Right ventricle myocardium inferior (tissue), 1 donor: ENCODE data around the gene RAC2. TPM values are rescaled to one million over a fixed set of nuclear protein-coding genes. Genes with fewer than 3 reads are reported as not detected.
A peak's percentile ranks its signal among the peaks of the same experiment; 100 is the strongest.
"Not testable (repeated sequence)": the region's sequence is repeated elsewhere in the genome, so short reads cannot be mapped to it uniquely, and the experiment has no call there.

Experiments used
- ATAC-seq: fragments of 200-7000 bp; cut with Tn5 transposase; one replicate; pipeline ENCODE4 v1.9.1; 2020; ENCODE audit warnings: mild to moderate bottlenecking, moderate library complexity
- DNase-seq: peaks from one replicate; pipeline ENCODE4 v3.0.0; 2021; ENCODE audit errors: missing footprints
- intact Hi-C: fragments of 100-400 bp; cut with DNase I; formaldehyde crosslinking; loops from one replicate; pipeline ENCODE4 v1.11.0; 2022
- total RNA-seq: library from RNA; stranded (reverse); fragmentation: NEBNext Ultra II Directional; extraction: Animal tissue kit (Norgen Biotek cat#: 25700); gene quantifications from one replicate; pipeline ENCODE4 v1.2.1, GENCODE V29; 2021
- donor health status: DM: no; HTN: yes; CAD: no; lungs with severe emphysema.

RAC2 gene
- total RNA-seq, 1 donor from 2014 or later = 6.9 TPM

DNA sequence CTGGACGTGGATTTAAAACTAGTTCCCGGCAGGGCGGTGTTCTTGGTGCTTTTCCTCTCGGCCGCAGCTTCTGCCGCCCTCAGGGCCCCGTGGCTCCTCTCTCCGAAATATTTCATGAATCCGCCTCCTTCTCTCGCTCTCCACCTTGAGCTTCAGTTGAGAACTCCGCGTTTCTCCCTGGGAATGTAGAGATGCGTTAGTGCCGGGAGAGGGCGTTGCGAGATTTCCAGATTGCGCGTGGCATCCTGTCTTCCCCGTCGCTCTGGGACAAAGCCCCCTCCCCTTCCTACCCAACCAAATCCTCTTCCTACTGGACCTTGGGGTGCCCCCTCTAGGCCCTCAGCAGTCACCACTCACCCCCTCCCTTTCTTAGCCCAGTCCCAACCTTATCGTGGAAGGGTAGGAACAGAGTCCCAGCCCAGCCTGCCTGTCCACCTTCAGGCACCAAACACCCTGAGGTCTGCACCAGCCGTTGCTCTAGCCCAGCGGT, 15.5 kb upstream of the RAC2 start:
- no peak for ATAC-seq
- DNase-seq = no peak
- intact Hi-C loops = loop anchor here (2.0 to 5.0 kb wide), 3 partner anchors 93 to 477 kb away; no protein-coding TSS in a partner anchor

DNA sequence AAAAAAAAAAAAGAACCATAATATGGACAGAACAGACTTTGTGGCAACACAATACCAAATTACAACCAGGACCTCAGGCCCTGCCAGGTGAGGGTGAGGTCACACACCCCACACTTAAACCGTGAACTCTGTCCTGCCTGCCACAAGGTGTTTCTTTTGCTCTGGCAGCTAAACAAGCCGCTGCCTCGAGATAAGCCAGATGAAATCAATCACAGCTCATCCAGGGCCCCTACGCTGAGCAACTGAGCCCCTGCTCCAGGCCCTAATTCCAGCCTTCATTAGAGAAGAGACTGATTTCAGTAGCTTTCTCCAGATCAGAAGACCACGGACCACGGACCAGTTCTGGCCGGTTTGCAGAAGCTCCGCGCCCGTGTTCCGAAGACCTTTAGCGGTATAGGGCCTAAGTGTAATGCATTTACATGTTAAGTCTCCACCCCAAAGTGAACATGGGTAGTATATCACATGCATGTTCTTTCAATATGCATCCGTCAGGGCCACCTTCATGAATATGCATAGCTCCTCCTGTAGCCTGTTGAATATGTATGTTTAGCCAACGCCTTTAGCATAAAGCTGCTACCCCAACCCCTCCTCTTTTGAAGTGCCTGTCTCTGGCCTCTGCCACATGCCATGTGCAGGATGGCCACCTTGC, 14.8 kb upstream of the RAC2 start:
- intact Hi-C loops = no loop called here
- no peak for DNase-seq
- ATAC-seq = no peak

DNA sequence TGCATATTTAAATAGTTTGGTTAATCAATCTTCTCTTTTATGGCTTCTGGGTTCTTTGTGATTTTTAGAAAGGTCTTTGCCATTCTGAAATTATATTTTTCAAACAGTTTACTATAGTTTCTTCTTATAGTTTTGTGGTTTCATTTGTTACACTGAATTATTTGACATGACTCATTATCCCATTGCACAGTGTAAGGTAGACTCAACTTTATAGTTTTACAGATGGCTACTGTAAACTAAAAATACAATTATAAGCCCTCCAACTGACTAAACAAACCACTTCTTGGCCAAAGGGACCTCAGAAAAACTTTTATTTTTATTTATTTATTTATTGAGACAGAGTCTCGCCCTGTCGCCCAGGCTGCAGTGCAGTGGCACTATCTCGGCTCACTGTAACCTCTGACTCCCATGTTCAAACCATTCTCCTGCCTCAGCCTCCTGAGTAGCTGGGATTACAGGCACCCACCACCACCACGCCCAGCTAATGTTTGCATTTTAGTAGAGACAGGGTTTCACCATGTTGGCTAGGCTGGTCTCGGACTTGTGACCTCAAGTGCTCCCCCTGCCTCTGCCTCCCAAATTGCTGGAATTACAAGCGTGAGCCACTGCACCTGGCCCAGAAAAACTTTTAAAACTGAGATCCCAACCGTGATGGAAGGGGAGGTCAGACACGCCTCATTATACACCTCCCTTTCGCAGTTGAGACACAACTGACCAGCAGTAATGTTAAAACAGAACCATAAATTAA, 14.1 kb upstream of the RAC2 start:
- ATAC-seq (no peak), DNase-seq (no peak)
- intact Hi-C loops = no loop called here

DNA sequence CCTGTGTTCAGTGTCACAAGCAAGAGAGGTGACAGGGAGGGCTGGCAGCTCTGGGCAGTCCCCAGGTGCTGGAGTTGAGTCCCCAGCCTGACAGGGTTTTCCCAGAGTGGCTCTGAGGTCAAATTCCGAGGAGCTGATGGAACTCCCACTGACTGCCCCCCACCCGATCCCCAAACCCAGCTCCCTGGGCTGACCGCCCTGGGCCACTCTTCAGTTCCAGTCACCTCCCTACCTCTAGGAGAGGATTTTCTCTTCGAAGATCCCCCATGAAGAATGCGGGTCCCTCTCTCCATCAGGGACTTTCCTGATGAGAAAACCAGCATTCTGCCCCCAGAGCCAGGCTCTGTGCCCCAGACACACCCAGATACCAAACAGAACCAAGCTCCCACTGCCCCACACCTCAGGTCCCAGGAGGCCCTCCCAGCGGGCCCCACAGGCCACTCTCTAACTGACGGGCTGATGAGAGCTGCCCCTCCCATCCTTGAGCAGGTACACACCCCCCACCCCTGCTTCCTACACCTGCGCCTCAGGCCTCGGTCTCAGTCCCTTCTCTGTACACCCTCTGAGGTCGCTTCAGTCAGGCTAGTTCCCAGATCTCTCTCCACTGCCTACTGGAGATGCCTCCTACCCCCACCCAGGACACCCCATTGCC, 12.1 kb upstream of the RAC2 start:
- intact Hi-C loops = no loop called here
- DNase-seq (no peak), ATAC-seq (no peak)

DNA sequence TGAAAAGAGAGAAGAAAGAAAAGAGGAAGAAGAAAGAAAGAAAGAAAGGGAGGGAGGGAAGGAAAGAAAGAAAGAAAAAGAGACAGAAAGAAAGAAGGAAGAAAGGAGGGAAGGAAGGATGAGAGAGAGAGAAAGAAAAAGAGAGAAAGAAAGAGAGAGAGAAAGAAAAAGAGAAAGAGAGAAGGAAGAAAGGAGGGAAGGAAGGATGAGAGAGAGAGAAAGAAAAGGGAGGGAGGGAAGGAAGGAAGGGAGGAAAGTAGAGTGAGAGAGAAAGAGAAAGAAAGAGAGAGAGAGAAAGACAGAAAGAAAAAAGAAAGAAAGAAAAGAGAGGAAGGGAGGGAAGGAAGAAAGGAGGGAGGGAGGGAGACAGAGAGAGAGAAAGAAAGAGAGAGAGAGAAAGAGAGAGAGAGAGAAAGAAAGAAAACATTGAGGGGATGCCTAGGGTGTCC, 11.5 kb upstream of the RAC2 start:
- intact Hi-C loops = no loop called here
- no peak for DNase-seq
- ATAC-seq = no peak

DNA sequence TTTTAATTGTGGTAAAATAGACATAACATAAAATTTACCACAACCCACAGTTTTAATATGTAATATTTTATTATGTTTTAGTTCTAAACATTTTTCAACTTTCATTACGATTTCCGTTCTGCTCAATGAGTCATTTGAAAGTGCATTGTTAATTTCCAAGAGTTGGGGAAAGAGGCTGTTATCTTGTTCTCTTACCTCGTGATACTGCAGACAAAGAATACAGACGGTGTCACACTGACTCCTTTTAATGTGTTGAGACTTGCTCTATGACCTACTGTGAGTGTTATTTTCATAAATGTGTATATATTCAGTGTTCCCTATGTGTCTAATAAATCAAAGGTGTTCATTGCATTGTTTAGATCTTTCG, 10.8 kb upstream of the RAC2 start:
- DNase-seq (no peak), ATAC-seq (no peak)
- intact Hi-C loops = no loop called here

DNA sequence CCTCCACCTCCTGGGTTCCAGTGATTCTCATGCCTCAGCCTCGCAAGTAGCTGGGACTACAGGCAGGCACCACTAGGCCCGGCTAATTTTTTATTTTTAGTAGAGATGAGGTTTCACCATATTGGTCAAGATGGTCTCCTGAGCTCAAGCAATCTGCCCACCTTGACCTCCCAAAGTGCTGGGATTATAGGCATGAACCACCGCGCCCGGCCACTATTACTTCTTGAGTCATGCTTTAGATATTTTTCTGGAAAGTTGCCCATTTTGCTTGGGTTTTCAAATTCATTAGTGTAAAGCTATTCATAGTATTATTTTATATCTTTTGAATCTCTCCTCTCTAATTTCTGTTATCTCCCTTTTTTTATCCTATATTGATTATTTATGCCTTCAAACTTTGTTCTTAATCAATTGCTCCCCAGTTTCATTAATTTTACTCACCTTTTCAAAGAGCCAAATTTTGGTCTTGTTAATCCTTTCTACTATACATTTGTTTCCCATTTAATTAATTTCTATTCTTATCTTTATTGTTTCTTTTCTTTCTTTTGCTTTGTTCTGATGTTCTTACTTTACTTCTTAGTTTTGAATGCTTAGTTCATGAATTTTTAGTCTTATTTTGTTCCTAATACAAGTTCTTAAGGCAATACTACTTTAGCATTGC, 10.3 kb upstream of the RAC2 start:
- no peak for ATAC-seq
- intact Hi-C loops = no loop called here
- no peak for DNase-seq

DNA sequence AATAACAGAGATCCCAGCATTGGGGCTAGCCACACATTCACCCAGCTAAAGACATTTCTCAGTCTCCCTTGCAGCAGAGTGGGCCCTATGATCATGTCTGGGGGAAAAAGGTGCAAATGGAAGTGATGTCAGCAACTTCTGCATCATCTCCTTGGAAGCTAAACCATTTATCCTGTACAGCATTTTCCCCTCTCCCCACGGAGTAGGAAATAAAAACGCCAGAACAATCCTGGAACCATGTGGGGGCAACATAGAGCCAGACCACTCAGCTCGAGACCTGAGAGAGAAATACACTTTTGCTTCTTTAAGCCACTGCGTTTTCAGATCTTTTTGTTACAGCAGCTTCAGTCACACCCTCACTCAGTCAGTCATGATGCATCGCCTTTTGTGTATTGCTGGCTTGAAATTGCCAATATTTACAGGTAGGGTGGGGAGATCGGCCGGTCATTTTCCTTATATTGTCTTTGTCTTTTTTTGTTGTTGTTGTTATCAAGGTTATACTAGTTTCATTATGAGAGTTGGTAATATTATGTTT, 9.1 kb upstream of the RAC2 start:
- no peak for DNase-seq
- no peak for ATAC-seq
- intact Hi-C loops = no loop called here

DNA sequence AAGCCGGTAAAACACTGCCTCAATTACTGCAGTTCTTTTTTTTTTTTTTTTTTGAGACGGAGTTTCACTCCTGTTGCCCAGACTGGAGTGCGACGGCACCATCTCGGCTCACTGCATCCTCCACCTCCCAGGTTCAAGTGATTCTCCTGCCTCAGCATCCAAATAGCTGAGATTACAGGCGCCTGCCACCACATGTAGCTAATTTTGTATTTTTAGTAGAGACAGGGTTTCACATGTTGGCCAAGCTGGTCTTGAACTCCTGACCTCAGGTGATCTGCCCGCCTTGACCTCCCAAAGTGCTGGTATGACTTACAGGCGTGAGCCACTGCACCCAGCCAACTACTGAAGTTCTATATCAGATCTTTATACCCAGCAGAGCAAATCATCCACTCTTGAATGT, 7.8 kb upstream of the RAC2 start:
- ATAC-seq, DNase-seq, intact Hi-C loops: not testable (repeated sequence)

DNA sequence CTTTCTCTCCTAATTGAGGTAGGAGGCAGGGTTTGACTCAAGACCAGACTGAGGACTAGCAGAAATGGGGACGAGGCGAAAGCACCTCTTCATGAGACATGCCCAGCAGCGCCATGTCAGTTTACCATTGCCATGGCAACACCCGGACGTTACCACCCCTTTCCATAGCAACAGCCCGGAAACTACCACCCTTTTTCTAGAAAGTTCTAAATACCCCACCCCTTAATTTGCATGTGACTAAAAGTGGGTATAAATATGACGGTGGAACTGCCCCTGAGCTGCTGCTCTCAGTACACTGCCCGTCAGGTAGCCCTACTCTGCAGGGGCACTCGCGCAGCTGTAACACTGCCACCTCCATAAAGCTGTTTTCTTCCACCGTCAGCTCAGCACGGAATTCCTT, 5.9 kb upstream of the RAC2 start:
- DNase-seq (no peak), ATAC-seq (no peak)
- intact Hi-C loops = no loop called here

DNA sequence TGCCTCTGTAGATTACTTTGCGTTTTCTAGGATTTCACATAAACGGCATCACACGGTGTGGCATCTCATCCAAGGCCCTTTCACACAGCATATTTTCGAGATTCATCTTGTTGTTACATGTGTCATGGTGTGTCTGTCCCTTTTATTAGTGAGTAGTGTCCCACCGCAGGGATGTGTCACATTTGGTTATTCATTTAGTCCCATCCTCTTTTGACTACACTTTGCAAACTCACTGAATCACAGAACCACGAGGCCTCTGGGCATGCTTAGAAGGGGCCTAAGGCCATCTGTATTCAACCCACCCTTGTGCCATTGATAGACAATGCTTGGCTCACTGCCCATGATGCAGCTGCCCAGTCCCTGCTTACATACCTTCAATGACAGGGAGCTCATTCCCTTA, 4.2 kb upstream of the RAC2 start:
- ATAC-seq = no peak
- intact Hi-C loops = no loop called here
- DNase-seq = no peak

DNA sequence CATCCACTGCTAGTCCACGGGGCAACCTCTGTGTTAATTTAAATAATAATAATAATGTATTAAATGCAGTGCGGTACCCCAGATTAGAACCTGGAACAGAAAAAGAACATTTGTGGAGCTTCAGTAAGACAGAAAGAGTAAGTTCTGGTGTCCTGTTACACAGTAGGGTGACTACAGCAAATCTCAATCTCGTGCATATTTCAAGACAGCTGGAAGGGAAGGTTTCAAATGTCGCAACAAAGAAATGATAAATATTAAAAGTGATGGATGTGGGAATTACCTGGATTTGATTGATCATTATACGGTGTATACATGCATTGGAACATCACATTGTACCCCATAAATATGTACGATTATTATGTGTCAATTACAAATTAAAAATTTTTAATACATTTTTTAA, 1.7 kb upstream of the RAC2 start:
- intact Hi-C loops = no loop called here
- ATAC-seq (no peak), DNase-seq (no peak)

DNA sequence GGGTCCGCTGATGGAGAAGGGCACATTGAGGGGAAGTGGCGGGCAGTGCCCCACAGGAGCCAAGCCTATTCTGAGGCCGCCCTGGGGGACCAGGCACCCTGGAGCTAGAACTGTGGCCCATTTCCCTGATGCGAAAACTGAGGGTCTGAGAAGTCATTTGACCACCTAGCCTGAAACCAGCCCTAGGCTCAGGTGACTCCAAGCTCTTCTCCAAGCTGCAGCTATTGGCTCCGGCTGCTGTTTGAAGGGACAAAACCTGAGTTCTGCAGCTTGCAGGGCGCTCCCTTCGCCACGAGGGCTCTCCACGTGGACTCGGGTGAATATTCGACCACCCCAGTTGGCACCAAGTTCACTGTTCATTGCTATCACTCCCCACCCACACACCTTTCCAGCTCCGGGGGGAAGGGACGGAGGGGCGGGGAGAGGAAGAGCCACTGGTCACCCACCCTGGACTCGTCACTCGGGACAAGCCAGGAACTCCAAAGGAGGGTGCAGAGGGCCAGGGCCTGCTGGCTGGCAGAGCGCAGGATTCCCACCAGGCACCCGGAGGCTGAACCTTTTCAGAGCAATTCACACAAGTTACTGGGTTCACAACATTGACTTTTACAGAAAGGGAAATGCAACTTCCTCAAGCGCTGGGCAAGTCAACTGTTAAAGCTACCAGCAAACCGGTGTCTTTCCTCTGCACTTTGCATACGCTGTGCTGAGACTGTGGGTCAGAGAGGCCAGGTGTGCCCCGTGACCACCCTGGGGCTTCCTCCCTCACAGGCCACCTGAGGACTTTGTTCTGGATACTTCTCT, 1.1 kb upstream of the RAC2 start:
- no peak for ATAC-seq
- intact Hi-C loops = no loop called here
- DNase-seq = no peak

DNA sequence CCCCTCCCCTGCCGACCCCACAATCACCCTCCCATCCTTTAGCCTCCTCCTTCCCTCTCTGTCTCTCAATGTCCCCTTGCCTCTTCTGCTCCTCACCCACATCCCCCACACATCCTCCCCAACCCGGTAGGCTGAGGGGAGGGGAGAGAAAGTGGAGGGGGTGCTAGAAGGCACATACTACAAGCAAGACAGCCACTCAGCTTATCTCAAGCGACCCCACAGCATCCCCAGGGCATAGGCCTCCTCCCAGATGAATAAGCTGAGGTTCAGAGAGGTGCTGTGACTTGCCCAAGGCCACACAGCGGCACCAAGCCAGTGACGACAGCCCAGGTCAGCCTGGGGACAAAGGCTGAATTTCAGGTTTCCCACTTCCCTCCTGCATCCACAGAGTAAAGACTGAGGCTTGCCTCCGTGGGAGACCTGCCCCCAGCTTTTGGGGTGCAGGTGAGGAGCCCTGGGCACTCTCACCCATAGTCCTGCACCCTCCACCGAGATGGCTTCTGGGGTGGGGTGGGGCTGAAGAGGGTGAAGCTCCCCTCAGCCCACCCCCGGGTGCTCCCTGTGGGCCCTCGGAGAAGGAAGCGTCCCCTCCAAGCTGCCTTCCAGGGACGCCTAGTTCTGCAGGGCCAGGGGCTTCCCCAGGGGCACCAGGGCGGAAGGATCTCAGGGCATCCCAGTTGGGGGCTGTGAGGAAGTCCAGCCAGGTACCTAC, 511 bp downstream of the RAC2 start:
- intact Hi-C loops = no loop called here
- DNase-seq (no peak), ATAC-seq (peak; percentile 3)

DNA sequence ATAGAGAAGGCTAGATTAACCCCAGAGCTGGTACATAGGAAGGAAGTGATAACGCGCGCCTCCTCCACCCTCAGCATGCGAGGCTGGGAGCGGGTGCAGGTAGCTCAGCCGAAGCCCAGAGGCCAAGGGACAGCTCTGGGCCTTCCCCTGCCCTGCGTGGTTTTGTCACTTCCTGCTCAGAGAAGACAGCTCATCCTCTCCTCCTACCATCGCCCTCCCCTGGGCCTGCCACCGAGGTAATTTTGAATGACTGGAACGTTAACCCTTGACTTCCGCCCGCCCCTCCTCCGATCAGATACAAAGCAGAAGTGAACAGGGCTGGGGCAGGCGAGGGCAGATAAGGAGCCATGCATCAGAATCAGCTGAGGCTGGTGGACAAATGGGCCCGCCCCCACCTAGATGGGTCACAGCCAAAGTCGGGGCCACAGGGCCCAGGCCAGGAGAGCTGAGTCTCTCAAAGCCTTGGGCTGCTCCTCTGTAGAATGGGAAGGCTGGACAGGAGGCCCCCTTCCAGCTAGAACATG, 1.6 kb downstream of the RAC2 start:
- DNase-seq (peak; percentile 89), ATAC-seq (peak; percentile 68)
- intact Hi-C loops = no loop called here

DNA sequence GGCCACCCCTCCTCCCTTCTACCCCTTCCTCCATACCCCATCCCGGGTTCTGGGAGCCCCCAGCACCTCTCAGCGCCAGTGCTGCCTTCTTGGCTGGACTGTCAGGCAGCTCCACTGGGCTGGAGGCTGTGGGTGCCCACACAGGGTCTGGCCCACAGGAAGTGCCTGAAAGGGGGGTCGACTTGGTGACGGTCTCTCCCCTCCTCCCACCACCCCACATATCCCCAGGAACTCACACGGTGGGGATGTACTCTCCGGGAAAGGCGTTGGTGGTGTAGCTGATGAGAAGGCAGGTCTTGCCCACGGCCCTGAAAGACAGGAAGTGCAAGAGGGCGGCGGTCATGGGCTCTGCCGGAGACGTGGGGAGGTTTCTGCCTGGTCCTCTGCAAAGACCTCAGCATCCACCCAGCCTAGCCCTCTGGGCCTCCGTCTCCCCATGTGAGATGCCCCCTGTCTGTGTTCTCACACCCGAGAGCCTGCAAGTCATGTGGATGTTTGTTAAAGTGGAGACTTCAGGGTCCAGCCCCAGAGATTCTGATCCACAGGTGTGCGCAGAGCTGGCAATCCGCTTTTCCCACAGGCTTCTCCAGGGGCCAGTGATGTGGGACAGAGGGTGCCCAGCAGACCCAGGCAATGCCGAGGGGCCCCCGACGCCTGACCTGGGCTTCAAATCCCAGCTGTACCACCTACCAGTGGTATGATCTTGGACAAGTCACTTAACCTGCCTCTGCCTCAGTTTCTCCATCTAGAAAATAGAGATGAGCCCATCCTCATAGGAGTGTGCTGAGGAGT, 2.5 kb downstream of the RAC2 start:
- intact Hi-C loops = no loop called here
- ATAC-seq (no peak), DNase-seq (no peak)

DNA sequence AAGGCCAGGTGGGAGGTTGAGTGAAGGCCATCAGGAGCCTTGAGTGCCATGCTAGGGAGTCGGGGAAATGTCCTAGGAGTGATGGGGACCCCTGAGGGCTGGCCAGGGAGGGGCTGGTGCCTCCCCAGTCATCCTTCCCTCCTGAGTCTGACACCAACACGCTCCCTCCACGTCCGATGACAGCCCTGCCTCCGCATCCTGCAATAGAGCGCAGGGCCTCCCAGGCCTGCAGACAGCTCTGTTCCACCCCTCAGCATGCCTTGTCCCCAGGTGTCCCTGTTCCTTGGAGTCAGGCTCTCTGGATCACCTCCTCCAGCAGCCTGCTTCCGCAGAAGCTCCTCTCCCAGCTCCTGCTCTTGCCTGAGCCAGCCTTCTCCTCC, 3.1 kb downstream of the RAC2 start:
- ATAC-seq = no peak
- no peak for DNase-seq
- intact Hi-C loops = no loop called here
